ENCODE measurements around the gene MAP4K5.
"Not testable (repeated sequence)": the region's sequence is repeated elsewhere in the genome, so short reads cannot be mapped to it uniquely, and the experiment has no call there.

MAP4K5 gene

DNA sequence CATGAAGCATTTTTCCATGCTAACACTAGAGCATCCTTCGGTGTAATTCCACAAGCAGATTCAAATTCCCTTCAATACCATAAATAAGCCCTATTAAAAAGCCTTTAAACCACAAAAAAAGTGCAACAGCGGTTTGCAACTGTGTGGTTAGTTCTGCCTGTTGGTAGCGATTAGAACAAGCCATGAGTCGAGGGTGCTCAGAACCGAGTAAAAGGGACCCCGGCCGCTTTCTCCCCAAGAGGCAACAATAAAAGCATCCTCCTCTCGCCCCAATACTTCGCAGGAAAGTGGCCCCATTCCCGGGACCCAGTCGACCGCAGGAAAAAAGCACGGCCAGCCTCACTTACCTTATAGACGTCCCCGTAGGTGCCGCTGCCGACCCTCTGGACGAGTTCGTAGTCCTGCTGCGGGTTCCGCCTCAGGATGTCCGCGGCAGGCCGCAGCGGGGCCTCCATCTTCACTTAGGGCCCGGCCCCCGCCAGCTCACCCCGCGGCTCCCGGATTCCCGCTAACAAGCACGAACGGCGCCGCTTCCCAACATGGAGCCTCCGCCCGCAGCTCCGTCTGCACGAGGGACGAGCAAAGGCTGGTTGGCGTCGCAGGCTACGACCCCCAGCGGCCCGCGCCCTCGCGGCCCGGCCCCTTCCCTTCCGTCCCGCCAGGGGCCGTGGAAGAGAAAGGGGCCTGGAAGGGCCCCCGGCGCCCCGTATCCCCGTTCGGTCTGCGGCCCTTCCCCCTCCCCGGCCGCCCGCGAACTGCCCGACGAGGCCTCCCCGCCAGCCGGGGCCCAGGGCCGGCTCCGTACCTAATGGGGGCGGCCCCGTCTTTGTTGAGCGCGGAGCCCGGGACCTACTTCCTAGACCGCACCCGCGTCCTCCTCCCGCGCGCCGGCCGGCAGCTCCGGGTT lies 521 bp downstream of the MAP4K5 start:
- DNase-seq (ENCODE audit: low read depth in 2 of 2) = peak in 1 of 2 donors; percentile 7

- DNase-seq (ENCODE audit: low read depth in 2 of 2) = no peak
These were observed 1.5 kb downstream of the MAP4K5 start for GRCh38 chr14:50530794-50531365.

DNA sequence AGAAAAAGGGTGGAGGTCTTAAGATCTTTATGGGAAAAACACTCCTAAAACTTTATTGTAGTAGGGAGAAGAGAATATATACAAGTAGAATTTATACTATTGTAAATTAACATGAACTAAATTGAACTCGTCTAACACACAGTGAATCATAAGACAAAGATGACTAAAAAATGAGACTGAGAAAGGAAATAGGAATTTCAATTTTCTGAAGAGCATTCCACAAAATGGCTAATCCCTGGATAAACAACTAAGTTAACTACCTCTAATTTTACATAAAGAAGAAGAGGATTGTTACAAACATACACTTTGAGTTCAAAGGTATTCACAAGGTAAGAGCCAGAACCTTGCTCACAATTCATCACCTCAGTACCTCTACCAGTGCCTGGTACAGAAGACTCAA lies 2.0 kb downstream of the MAP4K5 start:
- DNase-seq (ENCODE audit: low read depth in 2 of 2) = no peak

DNA sequence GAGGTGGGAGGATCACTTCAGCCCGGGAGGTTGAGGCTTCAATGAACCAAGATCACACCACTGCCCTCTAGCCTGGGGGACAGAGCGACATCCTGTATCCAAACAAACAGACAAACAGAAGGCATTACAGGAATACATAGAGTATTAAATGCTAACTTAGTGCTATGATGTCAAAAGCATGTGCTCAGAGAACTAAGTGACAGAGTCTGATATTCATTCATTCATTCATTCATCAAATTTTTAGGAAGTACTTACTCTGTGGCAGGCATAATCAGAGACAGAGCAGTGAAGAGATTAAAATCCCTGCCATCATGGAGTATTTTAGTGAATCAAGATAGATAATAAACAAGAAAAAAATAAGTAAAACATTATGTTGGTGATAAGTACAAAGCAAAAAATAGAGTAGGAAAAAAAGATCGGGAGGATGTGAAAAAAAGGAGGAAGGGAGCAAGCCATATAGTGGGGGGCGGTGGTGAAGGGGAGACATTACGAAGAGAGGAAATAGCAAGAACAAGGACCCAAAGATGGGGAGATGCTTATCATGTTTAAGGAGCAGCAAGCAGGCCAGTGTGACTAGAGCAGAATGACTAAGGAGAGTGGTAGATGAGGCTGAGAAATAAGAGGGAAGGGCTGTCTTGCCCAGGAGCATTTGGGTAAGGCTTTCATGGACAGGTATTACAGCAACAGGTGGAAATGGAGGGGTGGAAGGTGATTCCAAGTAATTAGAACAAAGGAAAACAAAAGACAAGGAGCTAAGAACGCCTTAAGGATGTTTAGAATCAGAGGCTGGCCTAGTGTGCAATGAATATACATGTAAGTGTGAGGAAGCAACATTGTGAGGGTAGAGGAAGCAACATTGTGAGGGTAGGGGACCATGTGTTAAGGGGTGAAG lies 2.8 kb downstream of the MAP4K5 start:
- no peak for DNase-seq (ENCODE audit: low read depth in 2 of 2)

- DNase-seq (ENCODE audit: low read depth in 2 of 2) = no peak
These were observed 4.4 kb downstream of the MAP4K5 start for GRCh38 chr14:50528000-50528399.

- DNase-seq (ENCODE audit: low read depth in 2 of 2) = no peak
These were observed 7.4 kb downstream of the MAP4K5 start for GRCh38 chr14:50524731-50525515.

GRCh38 chr14:50524060-50524459 lies 8.3 kb downstream of the MAP4K5 start:
- DNase-seq (ENCODE audit: low read depth in 2 of 2) = no peak

- no peak for DNase-seq (ENCODE audit: low read depth in 2 of 2)
These were observed 8.9 kb downstream of the MAP4K5 start for GRCh38 chr14:50523271-50524041.

DNA sequence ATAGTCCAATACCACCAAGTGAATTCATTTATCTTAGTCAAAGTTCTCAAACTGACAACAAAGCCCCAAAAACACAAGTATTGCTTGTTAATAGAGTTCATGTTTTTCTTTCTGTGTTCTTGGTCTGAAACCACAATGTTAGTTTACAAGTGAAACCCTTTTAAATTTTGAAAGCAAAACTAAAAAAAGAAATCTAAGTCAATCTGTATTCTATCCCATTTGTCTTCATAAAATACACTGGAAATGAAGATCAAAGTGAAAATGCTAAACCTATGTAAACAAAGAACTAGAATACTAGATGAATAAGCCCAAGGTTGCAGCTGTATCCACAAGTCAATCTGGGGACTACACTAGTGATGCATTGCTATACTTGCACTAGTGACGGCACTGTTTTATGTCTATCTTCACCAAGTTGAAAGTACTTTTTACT lies 10.4 kb downstream of the MAP4K5 start:
- DNase-seq (ENCODE audit: low read depth in 2 of 2) = no peak

GRCh38 chr14:50520947-50521815 lies 11.2 kb downstream of the MAP4K5 start:
- DNase-seq (ENCODE audit: low read depth in 2 of 2) = peak; percentile 50

DNA sequence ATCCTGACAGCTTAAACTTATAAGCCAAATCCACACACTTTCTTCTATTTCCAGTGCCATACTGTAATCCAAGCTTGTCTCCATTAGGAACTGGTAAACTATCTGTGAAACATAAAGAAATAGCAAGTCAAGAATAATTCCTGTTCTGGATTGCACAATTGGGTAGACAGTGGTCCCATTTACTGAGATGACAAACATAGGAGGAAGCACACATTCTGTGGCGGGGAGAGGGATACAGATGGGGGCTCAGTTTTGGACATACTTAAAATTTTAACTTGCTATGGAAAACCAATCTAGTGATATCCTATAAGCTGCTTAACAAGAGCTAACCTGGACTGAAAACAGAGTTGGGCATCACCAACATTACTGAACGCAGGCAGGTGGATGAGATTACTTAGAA lies 16.3 kb downstream of the MAP4K5 start:
- no peak for DNase-seq (ENCODE audit: low read depth in 2 of 2)

DNA sequence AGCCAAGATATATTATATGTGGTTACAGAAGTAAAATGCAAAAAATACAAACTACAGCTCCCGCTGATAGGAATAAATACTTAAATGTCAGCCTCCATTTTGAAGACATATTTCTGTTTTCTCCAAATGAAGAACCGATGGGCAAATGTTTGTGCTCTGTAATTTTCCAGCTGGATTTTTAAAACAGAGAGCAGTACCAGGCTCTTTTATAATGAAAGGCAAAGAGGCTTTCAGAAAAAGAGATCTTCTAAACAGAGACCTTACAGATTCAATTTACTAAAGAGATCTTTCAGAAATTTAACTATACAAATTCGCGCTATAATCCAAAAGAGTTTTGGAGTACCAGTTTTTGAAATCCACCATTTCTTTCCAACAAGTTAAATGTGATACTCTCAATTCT lies 19.9 kb downstream of the MAP4K5 start:
- DNase-seq (ENCODE audit: low read depth in 2 of 2) = no peak

DNA sequence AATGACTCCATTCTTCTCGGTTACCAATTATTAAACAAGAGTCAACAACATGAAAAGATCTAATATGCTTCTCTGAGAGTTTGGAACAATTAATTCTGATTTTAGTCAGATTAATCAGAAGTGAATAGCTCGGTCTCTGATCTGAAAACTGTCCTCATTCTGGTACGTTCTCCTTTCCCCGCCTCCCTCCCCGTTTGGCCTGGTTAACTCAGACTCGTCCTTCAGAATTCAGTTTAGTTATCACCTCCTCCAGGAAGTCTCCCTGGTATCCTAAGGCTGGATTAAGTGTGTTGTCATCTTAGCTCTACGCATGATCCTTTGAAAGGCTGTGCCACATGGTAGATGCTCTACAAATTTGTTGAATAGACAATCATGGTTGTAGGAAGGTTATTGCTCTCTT lies 22.2 kb downstream of the MAP4K5 start:
- DNase-seq (ENCODE audit: low read depth in 2 of 2) = no peak

- DNase-seq (ENCODE audit: low read depth in 2 of 2) = not testable (repeated sequence)
These were observed 25.3 kb downstream of the MAP4K5 start for GRCh38 chr14:50507078-50507477.

DNA sequence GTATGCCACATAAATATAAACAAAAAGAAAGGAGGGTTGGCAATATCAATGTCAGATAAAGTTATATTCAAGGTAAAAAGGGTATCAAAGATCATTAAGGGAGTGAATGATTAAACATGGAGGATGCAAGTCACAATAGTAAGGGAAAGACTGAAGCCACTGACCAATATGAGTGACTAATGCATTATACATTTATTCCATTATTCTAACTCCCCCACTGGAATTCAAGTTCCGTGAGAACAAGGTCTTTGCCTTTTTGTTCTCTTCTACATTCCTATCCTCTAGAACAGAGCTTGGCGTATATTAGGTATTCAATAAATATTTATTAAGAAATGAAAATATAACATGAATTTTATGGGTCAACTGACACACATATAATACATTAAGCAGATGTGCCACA lies 30.7 kb downstream of the MAP4K5 start:
- no peak for DNase-seq (ENCODE audit: low read depth in 2 of 2)

DNA sequence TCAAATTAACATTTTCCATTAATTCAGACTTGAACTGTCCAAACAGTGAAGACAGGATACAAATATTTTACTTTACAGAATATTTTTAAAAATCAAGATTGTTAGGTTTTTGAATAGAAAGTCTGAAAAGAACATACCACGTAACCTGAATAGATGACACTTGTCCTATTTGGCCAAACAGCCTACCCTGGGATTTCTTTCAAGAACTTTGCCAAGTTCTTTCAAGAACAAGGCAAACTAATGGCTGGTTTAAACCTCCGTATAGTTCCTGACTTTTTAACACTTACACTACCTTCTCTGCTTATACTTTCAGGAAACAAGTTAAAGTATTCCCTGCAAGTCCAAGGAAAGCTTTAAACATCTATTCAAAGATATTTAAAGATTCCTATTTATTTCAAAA lies 35.0 kb downstream of the MAP4K5 start:
- DNase-seq (ENCODE audit: low read depth in 2 of 2) = no peak

GRCh38 chr14:50489851-50490250 lies 42.5 kb downstream of the MAP4K5 start:
- DNase-seq (ENCODE audit: low read depth in 2 of 2) = no peak

- DNase-seq (ENCODE audit: low read depth in 2 of 2) = no peak
These were observed 43.8 kb downstream of the MAP4K5 start for GRCh38 chr14:50488521-50488920.

DNA sequence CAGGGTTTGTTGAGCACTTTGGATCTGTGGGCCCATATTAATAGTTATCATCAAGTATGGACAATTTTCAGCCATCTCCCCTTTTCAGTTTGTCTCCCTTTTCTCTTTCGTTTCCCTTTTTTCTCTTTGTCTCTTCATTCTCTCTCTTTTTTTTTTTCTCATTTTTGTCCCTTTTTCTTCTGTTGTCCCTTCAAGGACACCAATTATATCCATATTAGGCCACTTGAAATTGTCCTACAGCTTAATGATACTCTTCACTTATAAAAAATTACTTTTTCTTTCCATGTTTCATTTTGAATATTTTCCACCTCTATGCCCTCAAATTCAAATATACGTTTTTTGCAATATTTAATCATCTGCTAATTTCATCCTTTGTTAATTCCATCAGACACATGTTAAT lies 53.3 kb downstream of the MAP4K5 start:
- DNase-seq (ENCODE audit: low read depth in 2 of 2) = no peak

DNA sequence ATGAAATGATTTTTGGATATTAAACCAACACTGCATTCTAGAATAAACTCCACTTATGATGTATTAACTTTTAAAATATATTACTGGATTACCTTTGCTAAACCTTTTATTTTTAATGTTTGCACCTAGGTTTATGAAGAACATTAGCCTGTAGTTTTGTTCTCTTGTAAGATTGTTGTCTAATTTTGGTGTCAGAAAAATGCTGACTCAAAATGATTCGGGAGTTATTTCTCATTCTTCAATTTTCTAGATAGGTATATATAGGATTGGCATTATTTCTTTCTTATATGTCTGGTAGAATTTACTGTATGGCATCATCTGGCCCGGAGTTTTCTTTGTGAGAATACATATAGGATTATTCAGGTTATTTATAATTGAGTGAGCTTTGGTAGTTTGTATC lies 54.6 kb downstream of the MAP4K5 start:
- DNase-seq (ENCODE audit: low read depth in 2 of 2) = no peak
